B cell (primary cell): ENCODE data around the gene TBC1D22A.

Experiments
- CTCF ChIP-seq: fragments of 200-600 bp; IDR thresholded peaks from one replicate; pipeline ENCODE4 v1.8.0; 2022; ENCODE audit warnings: antibody characterized with exemption, mild to moderate bottlenecking
- EZH2 ChIP-seq: IDR thresholded peaks from 2 replicates; pipeline ENCODE4 v1.6.1; 2012; ENCODE audit warnings: borderline replicate concordance, low read depth, mild to moderate bottlenecking, moderate library complexity, low read length; ENCODE audit not compliant: insufficient read depth, poor library complexity, severe bottlenecking

- TF ChIP-seq CTCF (no peak), EZH2 (no peak)
These were observed 237.8 kb downstream of the TBC1D22A start for GRCh38 chr22:47000256-47000655.
